Panc1 (cell line): ENCODE results near the gene LTC4S. TPM values are rescaled to one million over a fixed set of nuclear protein-coding genes. Genes with fewer than 3 reads are reported as not detected.
A peak's percentile ranks its signal among the peaks of the same experiment; 100 is the strongest.

Experiments used
- ATAC-seq: fragments of 200-7000 bp; cut with Tn5 transposase; 2 replicates; pipeline ENCODE4 v1.9.1; 2020; ENCODE audit warnings: mild to moderate bottlenecking, moderate library complexity
- BruUV-seq: library from RNA; stranded (reverse); fragments of 400-500 nt; replicated peaks from 2 replicates; lab custom pipeline; 2021; lab: Mats Ljungman, UMichigan
- CTCF ChIA-PET: fragments of 300-600 bp; sonication (Branson Sonifier 250); formaldehyde crosslinking; loops from one replicate; lab custom pipeline; 2022; ENCODE audit warnings: antibody characterized with exemption; lab: Charles Lee
- POLR2A ChIA-PET: fragments of 300-600 bp; sonication (Branson Sonifier 250); formaldehyde crosslinking; loops from one replicate; lab custom pipeline; 2022; ENCODE audit warnings: antibody characterized with exemption; lab: Charles Lee
- DNase-seq: peaks from one replicate; pipeline ENCODE4 v3.0.0-alpha.2; 2010; ENCODE audit warnings: low read depth, low spot score
- H3K27ac ChIP-seq: 2 replicates; pipeline ENCODE4 v1.5.1; 2011; ENCODE audit warnings: mild to moderate bottlenecking, low read length, inconsistent platforms
- H3K27me3 ChIP-seq: fragments of 200-500 bp; sonication (Bioruptor generic); 2 replicates; pipeline ENCODE4 v1.6.0; 2014; ENCODE audit warnings: low read length, inconsistent platforms; ENCODE audit not compliant: control insufficient read depth, insufficient read depth
- H3K36me3 ChIP-seq: fragments of 200-500 bp; sonication (Bioruptor generic); 2 replicates; pipeline ENCODE4 v1.5.1; 2014; ENCODE audit warnings: inconsistent platforms, mild to moderate bottlenecking, low read length, moderate library complexity; ENCODE audit not compliant: control insufficient read depth, insufficient read depth
- H3K4me1 ChIP-seq: 2 replicates; pipeline ENCODE4 v1.5.1; 2011; ENCODE audit warnings: inconsistent platforms, mild to moderate bottlenecking, low read length, moderate library complexity; ENCODE audit not compliant: control insufficient read depth, insufficient read depth
- H3K4me3 ChIP-seq, 2 experiments: 2 replicates each; pipeline ENCODE4 v1.5.1; 2011 to 2012; ENCODE audit warnings: low read depth in 2 of 2, low read length in 2 of 2, mild to moderate bottlenecking in 2 of 2, inconsistent platforms in 1 of 2, moderate library complexity in 1 of 2
- H3K9me3 ChIP-seq: fragments of 200-500 bp; sonication (Bioruptor generic); 2 replicates; pipeline ENCODE4 v1.5.1; 2014; ENCODE audit warnings: low read depth, mild to moderate bottlenecking, inconsistent platforms, low read length, moderate library complexity; ENCODE audit not compliant: control insufficient read depth, insufficient read depth
- CTCF ChIP-seq: fragments of 450-650 bp; IDR thresholded peaks from 2 replicates; pipeline ENCODE4 v1.5.1; 2017; ENCODE audit warnings: mild to moderate bottlenecking
- REST ChIP-seq, 2 experiments: IDR thresholded peaks; 2 replicates each; pipeline ENCODE4 v1.6.1; 2011 to 2012; ENCODE audit warnings: low read depth in 2 of 2, control low read depth in 1 of 2, low read length in 1 of 2, mild to moderate bottlenecking in 1 of 2, moderate library complexity in 1 of 2; ENCODE audit not compliant: insufficient read depth in 1 of 2
- SIN3A ChIP-seq: IDR thresholded peaks from 2 replicates; pipeline ENCODE4 v1.6.1; 2012; ENCODE audit warnings: low read depth, mild to moderate bottlenecking, low read length, moderate library complexity, borderline replicate concordance; ENCODE audit not compliant: insufficient read depth
- in situ Hi-C: cut with HindIII; loops from 2 replicates; pipeline ENCODE4 v1.10.0; 2016; ENCODE audit warnings: low sequenced_read_pairs, low pct_unique_long_range_greater_than_20kb
- intact Hi-C: fragments of 100-400 bp; cut with micrococcal nuclease; formaldehyde crosslinking; loops from one replicate; pipeline ENCODE4 v1.10.0; 2022; ENCODE audit not compliant: unreplicated experiment
- total RNA-seq: library from RNA; stranded (reverse); gene quantifications from one replicate; pipeline ENCODE4 v1.2.1, GENCODE V29; 2021; ENCODE audit not compliant: unreplicated experiment

LTC4S gene
- total RNA-seq, 1 experiment from 2014 or later, result 0.69 TPM

- intact Hi-C loops (no loop called here), in situ Hi-C loops (no loop called here)
- no TSS peak for BruUV-seq
- H3K36me3 ChIP-seq, result peaks cover 2% of the 10 kb centered on the region; the same call in 1 of the 2 replicates
- ATAC-seq (peak; percentile 32; the same call in 1 of the 2 replicates), DNase-seq (no peak)
- H3K9me3 ChIP-seq, result no peaks in the 10 kb centered on the region
- H3K4me3 ChIP-seq, result no peak overlapping the region
- H3K4me1 ChIP-seq, result peaks cover 36% of the 10 kb centered on the region
- CTCF ChIA-PET, result interaction anchor here (0.6 to 1.4 kb wide), 6 partner anchors 8 to 58 kb away, joined by 3 to 5 read pairs (median 3); partner anchors contain the start of gene SQSTM1
- POLR2A ChIA-PET, result interaction anchor here (0.5 to 0.7 kb wide), 2 partner anchors 11 to 65 kb away, joined by 3 to 6 read pairs; no protein-coding TSS in a partner anchor
- TF ChIP-seq CTCF (0 out of 2 replicates have a peak, but pooled peaks have one; percentile 60), REST (IDR thresholded peaks at IDR 0.05; ENCODE audit: insufficient read depth in 1 of 2, low read depth in 2 of 2, low read length in 1 of 2) (no peak)
- H3K27ac ChIP-seq, result no peak overlapping the region
- H3K27me3 ChIP-seq, result no peaks in the 10 kb centered on the region
These were observed 31.0 kb upstream of the LTC4S start for GRCh38 chr5:179762781-179763176.

GRCh38 chr5:179763215-179763945 is 30.4 kb upstream of the LTC4S start:
- in situ Hi-C loops (no loop called here), intact Hi-C loops (no loop called here)
- Histone ChIP-seq H3K4me3 (no peak overlapping the region), H3K4me1 (peaks cover 36% of the 10 kb centered on the region), H3K27ac (0 out of 2 replicates have a peak overlapping the region, but pooled peaks have one; percentile 40), H3K9me3 (no peaks in the 10 kb centered on the region), H3K36me3 (peaks cover 2% of the 10 kb centered on the region; the same call in 1 of the 2 replicates), H3K27me3 (no peaks in the 10 kb centered on the region)
- TF ChIP-seq CTCF (peak; percentile 96), SIN3A (no peak)
- ATAC-seq (peak; percentile 80), DNase-seq (peak; percentile 55)
- ChIA-PET CTCF (interaction anchor here (0.5 to 1.4 kb wide), 6 partner anchors 8 to 57 kb away, joined by 3 to 5 read pairs (median 3); partner anchors contain the start of gene SQSTM1), POLR2A (interaction anchor here (0.7 kb wide), 1 partner anchor 64 kb away, joined by 6 read pairs; no protein-coding TSS in a partner anchor)
- BruUV-seq, result no TSS peak
